DMS114 treated with DMSO at 0.1 percent for 48 hours (cell line): Measurements from ENCODE around the gene SLC28A1.

Experiments used
- DNase-seq: peaks from one replicate; lab custom pipeline; 2025; ENCODE audit not compliant: unreplicated experiment; lab: John Stamatoyannopoulos, UW

Gene SLC28A1

DNA sequence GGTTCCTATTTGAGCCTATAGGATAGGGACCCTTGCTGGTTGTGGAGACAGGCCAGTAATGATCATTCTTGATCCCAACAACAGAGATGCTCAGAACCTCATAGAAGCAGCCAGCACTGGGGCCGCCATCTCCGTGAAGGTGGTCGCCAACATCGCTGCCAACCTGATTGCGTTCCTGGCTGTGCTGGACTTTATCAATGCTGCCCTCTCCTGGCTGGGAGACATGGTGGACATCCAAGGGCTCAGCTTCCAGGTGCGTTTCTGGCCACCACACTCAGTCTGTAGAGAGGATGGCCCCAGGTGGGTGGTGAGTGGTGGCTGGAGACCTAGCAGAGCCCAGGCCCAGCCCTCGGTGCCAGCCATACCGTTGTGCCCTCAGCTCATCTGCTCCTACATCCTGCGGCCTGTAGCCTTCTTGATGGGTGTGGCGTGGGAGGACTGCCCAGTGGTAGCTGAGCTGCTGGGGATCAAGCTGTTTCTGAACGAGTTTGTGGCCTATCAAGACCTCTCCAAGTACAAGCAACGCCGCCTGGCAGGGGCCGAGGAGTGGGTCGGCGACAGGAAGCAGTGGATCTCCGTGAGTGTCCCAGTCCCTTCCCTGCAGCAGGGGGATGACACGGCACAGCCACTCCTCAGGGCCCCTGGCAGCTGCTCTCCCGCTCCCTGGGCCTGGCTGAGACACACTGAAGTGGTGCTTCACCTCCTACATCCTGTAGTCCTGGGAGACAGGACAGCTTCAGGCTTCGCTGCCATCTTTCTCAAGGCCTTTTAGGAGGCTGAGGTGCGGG is 50.7 kb downstream of the SLC28A1 start:
- DNase-seq, result no peak

GRCh38 chr15:84937144-84937543 is 52.7 kb downstream of the SLC28A1 start:
- DNase-seq, result no peak

DNA sequence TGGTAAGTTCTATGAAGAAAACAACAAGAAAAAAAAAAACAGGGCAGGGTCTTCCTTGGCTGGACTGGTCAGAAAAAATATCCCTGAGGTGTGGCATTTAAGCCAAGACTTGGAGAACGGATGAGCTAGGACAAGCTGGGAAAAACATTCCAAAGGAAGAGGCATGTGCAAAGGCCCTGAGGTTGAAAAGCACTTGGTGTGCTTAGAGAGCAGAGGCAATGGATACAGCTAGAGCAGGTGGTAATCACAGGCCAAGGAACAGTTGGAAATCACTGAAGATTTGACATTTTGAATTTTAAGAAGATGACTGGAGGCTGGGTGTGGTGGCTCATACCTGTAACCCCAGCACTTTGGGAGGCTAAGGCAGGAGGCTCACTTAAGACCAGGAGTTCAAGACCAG is 54.3 kb downstream of the SLC28A1 start:
- no peak for DNase-seq

DNA sequence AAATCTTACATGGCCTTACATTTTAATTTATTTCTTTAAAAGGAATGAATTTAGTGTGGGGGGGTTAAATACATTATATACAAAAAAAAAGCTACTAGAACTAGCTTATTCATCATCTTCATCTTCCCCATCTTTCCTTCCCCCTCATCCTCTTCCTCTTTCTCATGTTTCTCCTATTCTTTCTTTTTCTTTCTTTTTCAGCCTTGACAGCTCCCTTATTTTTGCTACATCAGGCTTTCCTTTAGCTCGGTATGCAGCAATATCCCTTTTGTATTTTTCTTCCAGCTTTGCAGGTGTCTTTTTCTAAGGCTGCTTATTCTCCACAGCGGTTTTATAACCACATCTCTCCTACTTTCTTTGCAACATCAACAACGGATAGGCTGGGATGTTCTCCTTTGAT is 55.9 kb downstream of the SLC28A1 start:
- DNase-seq, result no peak

DNA sequence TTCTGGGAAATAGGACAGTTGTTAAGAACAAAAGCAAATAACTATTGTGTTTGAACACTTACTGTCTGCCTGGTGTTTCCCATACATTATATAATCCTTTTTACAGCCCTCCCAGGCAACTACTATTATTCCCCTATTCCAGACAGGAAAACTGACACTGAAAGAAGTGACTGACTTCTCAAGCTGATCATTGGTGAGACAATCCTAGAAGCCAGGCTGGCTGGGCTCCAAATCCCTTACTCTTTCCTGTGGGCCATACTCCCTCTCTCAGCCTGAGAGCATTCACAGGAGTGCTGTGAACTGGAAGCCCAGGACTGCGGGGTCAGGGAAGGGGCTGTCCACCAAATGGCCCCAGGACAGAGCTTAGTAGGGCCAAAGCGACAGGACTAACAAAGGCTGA is 58.0 kb downstream of the SLC28A1 start:
- DNase-seq, result no peak

DNA sequence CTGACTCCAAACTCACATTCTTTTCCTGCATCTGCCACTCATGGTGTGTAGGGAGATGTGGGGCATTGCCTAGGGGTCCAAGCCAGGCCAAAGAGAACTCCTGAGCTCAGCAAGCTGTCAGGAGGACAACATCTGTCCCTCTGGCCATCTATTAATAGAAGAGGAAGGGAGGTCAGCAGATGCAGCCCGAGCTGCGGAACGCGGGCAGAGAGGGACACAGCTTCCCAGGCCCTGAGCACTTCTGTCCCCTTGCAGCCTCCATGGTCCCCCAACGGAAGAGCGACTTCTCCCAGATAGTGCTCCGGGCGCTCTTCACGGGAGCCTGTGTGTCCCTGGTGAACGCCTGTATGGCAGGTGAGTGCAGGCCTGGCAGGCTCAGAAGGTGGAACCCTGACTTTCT is 59.8 kb downstream of the SLC28A1 start:
- no peak for DNase-seq

- DNase-seq, result no peak
These were observed 60.4 kb downstream of the SLC28A1 start for GRCh38 chr15:84944861-84945260.

DNA sequence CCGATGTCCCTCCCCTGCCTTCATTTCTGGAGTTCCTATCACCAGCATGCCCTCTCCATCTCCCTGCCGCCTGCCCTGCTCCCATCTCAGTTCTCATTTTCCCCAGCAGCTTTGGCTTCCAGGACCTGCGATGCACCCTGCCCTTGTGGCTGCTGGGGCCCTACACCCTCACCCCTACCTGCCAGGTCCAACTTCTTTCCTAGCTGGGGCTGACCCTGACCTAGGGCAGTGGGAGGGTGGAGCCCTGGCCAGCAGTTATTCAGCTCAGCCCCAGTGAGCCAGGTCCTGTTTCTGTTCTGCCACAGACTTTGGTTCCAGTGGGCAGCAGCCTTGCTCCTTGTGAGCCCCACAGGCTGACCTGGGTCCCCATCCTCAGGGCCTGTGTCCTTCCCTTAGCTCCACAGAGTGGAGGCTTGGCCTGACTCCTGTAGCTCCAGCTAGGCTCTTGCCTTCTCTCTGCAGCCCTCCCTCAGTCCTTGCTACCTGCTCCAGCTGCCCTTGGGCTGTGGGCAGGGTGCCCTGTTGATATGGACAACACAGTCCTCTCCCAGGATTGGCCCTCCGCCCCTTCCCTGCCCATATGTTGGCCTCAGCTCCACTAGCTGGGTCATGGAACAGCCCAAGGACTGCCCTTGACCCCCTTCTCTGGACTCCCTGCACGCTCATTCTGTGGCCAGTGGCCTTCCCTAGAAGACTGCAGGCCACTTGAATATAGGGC is 62.5 kb downstream of the SLC28A1 start:
- DNase-seq, result no peak

- DNase-seq, result no peak
These were observed 63.7 kb downstream of the SLC28A1 start for GRCh38 chr15:84947947-84948830.

DNA sequence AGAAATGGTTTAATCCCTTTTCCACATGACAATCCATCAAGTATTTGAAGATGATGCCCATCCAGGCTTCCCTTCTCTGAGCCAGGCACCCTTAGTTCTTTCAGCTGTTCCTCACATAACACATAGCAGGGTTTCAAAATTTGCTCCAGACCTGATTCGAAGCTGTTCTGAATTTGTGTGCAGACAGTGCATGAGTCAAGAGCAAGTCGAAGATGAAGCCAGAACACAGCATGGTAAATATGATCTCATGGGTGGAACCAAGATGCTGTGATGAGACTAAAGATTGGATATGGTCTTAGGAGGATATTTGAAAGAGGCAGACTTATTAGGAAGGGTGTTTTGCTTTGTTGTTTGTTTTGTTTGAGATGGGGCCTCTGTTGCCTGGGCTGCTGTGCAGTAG is 64.6 kb downstream of the SLC28A1 start:
- no peak for DNase-seq

DNA sequence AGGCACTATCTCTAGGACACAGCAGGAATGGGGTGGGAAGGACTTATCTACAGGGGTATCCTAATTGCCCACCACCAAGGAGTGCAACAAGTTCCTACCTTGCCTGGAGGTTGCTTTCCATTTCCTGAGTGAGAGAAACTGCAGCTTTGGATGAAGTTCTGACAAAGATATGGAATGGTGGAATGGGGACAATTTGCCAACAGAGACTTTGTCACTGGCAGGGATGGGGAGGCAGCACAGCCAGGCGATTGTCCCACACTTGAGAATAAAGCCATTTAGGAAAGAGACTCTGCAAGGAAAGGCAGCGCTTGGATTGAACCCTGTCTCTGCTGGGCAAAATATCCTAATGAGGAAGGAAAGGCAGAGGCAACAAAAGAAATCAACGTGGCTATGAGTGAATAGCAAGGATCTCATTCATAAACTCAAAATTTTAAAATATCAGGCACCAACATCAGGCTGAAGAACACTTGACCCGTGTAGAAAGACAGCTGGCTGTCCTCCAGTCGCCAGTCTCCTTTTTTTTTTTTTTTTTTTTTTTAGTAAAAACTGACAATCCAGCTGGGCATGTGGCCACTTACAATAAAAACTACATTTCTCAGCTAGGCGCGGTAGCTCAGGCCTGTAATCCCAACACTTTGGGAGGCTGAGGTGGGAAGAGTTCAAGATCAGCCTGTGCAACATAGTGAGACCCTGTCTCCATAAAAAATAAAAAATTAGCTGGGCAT is 65.5 kb downstream of the SLC28A1 start:
- DNase-seq, result no peak

DNA sequence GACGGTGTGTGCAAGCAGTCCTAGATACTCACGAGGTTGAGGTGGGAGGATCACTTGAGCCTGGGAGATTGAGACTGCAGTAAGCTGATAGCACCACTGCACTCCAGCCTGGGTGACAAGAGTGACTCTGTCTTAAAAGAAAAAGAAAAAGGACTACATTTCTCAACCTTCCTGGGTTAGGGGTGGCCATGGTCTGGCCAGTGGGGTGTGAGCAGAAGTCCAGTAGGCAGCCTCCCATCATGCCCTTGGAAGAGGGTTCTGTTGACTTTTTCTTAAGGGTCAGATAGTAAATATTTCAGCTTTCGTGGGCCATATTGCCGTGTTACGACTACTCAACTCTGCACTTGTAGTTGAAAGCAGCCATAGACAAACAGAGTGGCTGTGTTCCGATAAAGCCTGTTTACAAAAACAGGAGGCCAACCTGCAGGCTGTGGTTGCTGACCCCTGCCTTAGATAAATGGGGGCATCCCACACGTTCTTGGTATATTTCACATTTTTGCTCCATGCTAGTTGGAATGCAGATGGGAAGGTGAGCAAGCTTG is 66.2 kb downstream of the SLC28A1 start:
- DNase-seq, result no peak

DNA sequence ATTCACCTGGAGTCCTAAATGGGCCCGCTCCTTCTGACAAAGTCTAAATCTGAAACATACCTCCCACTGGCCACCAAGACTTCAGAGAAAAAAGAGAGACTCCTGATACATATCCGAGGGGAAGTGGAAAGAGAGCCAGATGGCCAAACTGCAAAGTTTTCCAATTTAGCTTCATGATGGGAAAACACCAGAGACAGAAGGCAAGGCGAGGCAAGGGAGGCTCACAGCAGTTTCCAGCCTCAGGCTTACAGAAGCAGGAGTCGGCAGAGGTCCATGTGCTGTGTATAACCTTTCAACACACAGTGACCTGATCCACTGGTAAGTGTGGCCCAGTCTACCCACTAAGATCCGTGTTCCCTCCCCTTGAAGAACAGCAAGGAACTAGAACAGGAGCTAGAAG is 67.3 kb downstream of the SLC28A1 start:
- DNase-seq, result no peak

- no peak for DNase-seq
These were observed 68.7 kb downstream of the SLC28A1 start for GRCh38 chr15:84953136-84953535.

GRCh38 chr15:84953726-84954125 is 69.3 kb downstream of the SLC28A1 start:
- DNase-seq, result no peak

- peak; percentile 83 for DNase-seq
These were observed 70.8 kb downstream of the SLC28A1 start for GRCh38 chr15:84955089-84955848.

GRCh38 chr15:84956199-84956598 is 71.7 kb downstream of the SLC28A1 start:
- no peak for DNase-seq

GRCh38 chr15:84960391-84961113 is 76.1 kb downstream of the SLC28A1 start:
- DNase-seq, result no peak

DNA sequence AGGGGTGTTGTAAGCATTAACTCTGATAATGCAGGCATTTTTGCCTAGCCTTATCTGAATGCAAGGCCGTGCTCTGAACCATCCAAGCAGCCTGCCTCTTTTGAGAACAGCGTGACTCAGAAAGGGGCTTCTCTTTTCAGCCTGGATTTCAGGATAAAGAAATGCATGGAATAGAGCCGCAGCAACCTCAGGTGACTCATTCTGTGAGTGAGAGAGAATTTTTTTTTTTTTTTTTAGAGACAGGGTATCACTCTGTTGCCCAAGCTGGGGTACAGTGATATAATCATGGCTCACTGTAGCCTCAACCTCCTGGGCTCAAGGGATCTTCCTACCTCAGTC is 76.6 kb downstream of the SLC28A1 start:
- DNase-seq, result no peak
